GM19324 (cell line): ENCODE results near the gene NAT9.

Experiments
- ATAC-seq: cut with Tn5 transposase; IDR thresholded peaks from one replicate; pipeline ENCODE4 v1.9.1; 2021; ENCODE audit warnings: mild to moderate bottlenecking, moderate library complexity; ENCODE audit not compliant: unreplicated experiment, low FRiP score

Gene NAT9

GRCh38 chr17:74731347-74731605, 44.9 kb downstream of the NAT9 start:
- ATAC-seq, result no peak

GRCh38 chr17:74730491-74731346, 45.4 kb downstream of the NAT9 start:
- ATAC-seq, result no peak

- no peak for ATAC-seq
Observed at GRCh38 chr17:74729866-74730265, 46.3 kb downstream of the NAT9 start.

- no peak for ATAC-seq
Observed at GRCh38 chr17:74729368-74729767, 46.8 kb downstream of the NAT9 start.

- no peak for ATAC-seq
Observed at GRCh38 chr17:74728702-74729075, 47.5 kb downstream of the NAT9 start.

GRCh38 chr17:74728033-74728701, 48.0 kb downstream of the NAT9 start:
- ATAC-seq, result no peak

GRCh38 chr17:74725111-74725510, 51.0 kb downstream of the NAT9 start:
- no peak for ATAC-seq

GRCh38 chr17:74723891-74724290, 52.3 kb downstream of the NAT9 start:
- ATAC-seq, result no peak

GRCh38 chr17:74722782-74723181, 53.4 kb downstream of the NAT9 start:
- no peak for ATAC-seq
